SU-DHL-6 (cell line): ENCODE results near the gene OPA3.

ENCODE experiments used
- EZH2phosphoT487 ChIP-seq: fragments of 200-600 bp; sonication (generic), shearing (Covaris generic); conservative IDR thresholded peaks from 2 replicates; pipeline ENCODE4 v1.6.1; 2018; ENCODE audit warnings: mild to moderate bottlenecking, antibody characterized with exemption, low read length, moderate library complexity, mixed read lengths
- TF ChIP-seq, protein P1 (sequence below): fragments of 200-600 bp; sonication (generic); IDR thresholded peaks from one replicate; pipeline ENCODE4 v1.5.1; 2017; ENCODE audit warnings: antibody characterized with exemption, mild to moderate bottlenecking, low read length, moderate library complexity; ENCODE audit not compliant: insufficient read depth, poor library complexity, severe bottlenecking

- TF ChIP-seq, protein P1, sequence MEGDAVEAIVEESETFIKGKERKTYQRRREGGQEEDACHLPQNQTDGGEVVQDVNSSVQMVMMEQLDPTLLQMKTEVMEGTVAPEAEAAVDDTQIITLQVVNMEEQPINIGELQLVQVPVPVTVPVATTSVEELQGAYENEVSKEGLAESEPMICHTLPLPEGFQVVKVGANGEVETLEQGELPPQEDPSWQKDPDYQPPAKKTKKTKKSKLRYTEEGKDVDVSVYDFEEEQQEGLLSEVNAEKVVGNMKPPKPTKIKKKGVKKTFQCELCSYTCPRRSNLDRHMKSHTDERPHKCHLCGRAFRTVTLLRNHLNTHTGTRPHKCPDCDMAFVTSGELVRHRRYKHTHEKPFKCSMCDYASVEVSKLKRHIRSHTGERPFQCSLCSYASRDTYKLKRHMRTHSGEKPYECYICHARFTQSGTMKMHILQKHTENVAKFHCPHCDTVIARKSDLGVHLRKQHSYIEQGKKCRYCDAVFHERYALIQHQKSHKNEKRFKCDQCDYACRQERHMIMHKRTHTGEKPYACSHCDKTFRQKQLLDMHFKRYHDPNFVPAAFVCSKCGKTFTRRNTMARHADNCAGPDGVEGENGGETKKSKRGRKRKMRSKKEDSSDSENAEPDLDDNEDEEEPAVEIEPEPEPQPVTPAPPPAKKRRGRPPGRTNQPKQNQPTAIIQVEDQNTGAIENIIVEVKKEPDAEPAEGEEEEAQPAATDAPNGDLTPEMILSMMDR: no peak
- TF ChIP-seq EZH2phosphoT487: no peak
These were observed 5.7 kb downstream of the OPA3 start for GRCh38 chr19:45578861-45579260.
